GM21717 (cell line): ENCODE results near the gene KIAA1671.

Experiments
- ATAC-seq: cut with Tn5 transposase; IDR thresholded peaks from one replicate; pipeline ENCODE4 v1.9.1; 2021; ENCODE audit warnings: mild to moderate bottlenecking, moderate library complexity; ENCODE audit not compliant: unreplicated experiment

KIAA1671 gene

DNA sequence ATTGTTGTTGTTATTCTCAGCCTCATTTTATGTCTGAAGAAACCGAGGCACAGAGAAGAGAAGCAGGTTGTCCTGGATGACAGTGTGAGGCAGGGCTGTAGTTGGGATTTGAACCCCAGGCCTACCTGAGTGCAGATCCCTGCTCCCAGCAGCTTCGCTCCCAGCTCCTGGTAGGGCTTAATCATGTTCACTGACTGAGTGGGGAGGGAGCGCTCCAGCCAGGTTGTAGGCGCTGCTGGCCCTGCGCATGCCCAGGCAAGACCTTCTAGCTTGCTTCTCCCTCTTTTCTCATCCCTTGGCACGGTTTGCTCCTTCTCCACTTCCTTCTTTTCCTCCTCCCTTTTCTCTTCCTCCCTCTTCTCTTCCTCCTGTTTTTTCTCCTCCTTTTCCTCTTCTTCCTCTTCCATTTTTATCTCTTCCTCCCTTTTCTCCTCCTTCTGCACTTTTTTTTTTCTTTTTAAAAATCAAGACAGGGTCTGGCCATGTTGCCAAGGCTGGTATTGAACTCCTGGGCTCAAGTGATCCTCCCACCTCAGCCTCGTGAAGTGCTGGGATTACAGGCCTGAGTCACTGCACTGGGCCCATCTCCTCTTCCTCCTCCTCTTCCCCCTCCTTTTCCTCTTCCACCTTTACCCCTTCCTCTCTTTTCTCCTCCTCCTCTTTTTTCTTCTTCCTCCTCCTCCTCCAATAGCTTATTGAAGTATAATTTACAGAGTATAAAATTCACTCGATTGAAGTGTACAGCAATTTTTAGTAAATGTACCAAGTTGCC is 109.3 kb downstream of the KIAA1671 start:
- no peak for ATAC-seq

DNA sequence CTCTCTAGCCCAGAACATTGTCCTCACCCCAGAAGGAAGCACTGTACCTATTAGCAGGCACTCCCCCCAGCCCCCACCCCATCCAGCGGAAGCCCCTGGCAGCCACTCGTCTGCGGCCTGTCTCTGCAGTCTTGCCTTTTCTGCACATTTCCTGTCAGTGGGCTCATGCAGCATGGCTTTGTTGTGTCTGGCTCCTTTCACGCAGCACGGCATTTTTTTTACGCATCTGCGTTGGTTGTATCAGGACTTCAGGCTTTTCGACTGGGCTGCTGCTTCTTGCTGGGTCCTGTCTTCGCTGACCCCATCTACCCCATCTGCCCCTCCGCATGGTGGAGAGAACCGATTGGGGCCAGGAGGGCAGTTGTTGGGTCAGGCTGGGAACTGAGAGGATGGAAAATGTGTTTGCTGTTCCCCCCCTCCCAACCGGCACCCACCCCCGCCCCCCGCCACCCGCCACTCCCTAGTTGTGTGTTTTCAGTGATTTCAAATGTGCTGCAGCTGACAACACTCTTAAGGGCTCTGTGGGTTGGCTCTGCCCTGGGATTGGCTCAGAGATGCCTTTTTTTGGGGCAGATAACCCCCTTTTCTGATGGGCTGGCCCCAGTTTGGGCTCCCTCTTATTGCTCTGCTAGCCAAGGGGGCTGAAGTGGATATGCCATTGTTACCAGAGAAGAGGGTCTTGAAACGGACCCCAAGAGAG is 110.0 kb downstream of the KIAA1671 start:
- no peak for ATAC-seq

DNA sequence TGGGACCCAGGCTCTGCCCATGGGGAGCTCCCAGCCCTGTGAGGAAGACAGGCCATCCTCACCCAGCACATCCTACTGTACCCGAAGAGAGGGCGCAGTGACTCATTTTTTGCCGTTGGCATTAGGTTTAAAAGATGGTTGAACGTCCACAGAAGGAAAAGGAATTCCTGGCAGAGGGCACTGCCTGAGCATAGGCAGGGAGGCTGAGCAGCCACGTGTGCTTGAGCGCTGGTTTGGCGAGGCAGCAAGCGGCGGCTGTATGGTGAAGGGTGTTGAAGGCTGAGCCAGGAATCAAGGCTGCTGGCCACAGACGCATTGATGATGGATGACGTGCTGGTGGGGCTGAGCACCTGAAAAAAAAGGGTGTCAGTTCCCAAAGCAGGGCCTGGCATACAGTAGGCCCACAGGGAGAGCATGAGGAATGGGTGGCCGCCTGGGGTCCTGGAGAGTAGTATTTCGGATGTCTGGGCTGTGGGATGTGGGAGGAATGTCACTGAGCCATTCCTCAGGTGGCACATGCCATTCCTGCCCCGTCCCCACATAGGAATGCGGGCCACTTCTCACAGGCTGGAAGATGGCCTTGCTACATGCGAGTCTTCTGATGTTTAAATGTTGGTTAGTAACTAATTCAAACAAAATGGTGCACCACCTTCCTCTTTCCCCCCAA is 112.5 kb downstream of the KIAA1671 start:
- ATAC-seq, result no peak

DNA sequence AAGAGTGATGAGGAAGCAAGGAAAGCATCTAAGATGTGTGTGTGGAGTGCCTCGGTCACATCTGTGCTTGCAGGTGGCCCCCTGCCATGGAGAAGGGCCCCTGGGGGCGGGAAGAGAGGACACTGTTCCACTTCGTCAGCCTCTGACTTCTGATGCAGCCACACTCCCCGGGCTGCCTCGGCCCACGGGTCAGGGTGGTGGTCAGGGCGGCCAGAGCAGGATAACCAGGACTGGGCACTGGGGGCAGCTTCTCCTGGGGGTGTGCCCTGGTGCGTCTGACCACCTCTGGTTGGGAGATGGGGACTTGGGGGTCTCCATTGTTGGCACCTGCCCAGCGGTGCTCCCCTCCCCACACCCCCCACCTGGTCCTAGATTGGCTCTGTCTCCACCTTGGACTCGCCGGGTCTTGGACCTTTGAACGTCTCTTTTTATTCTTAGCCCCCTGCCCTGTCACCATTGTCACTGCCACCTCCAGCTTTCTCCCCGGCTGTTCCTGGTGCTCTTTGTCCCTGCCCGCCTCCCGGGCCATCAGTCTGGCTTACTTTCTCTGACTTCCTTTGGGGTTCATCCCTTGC is 114.4 kb downstream of the KIAA1671 start:
- no peak for ATAC-seq

DNA sequence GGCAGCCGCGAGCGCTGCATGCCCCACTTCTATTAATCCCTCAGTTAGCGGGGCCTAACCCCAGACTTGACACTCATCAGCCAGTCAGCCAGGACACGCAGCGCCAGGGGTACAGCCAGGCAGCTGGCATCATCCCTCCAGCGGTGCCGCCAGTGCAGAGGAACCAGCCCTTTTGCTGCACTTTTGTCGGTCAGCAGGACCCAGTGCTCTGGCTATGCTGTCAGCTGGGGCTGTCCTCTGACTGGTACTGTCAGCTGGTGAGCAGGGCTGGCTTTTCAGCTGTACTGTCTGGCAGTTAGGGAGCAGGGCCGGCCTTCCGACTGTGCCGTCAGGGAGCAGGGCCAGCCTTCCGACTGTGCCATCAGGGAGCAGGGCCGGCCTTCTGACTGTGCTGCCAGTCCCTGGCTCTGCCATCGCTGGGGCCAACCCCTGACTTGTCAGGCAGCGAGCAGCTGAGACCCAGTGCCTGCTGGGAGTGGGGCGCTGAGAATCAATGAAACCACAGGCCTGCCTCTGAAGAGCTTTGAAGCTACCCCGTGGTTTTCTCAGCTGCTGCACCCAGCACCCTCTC is 115.4 kb downstream of the KIAA1671 start:
- no peak for ATAC-seq

DNA sequence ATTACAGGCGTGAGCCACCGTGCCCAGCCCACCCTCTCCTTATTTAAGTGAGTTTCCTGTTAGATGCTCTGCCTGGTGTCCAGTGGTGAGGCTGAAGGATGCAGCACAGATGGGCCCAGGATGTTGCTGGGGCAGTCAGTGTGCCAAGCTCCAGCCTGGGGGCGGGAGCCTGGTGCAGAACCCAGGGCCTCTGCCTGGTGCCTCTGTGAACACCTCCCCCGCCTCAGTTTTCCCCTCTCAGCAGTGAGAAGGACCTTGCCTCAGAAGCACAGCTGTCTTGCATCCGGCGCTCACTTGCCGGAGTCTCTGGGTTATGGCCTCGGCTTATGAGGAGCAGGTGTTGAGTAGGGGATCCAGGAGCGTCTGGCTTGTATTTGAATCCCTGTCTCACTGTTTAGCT is 116.2 kb downstream of the KIAA1671 start:
- ATAC-seq, result no peak

DNA sequence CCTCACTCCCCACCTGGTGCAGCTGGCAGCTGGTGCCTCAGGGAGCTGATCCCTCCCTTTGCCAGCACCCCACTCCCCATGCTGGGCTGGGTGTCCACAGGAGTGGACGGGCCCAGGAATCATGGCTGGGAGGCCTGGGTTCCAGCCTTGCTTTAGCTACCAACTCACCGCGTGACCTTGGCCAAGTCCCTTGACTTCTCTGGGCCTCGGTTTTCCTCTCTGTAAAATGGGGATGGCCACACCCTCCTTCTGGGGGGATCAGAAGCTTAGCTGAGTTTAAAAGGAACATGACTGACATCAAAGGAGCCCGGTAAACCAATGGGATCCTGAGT is 116.9 kb downstream of the KIAA1671 start:
- ATAC-seq, result no peak

DNA sequence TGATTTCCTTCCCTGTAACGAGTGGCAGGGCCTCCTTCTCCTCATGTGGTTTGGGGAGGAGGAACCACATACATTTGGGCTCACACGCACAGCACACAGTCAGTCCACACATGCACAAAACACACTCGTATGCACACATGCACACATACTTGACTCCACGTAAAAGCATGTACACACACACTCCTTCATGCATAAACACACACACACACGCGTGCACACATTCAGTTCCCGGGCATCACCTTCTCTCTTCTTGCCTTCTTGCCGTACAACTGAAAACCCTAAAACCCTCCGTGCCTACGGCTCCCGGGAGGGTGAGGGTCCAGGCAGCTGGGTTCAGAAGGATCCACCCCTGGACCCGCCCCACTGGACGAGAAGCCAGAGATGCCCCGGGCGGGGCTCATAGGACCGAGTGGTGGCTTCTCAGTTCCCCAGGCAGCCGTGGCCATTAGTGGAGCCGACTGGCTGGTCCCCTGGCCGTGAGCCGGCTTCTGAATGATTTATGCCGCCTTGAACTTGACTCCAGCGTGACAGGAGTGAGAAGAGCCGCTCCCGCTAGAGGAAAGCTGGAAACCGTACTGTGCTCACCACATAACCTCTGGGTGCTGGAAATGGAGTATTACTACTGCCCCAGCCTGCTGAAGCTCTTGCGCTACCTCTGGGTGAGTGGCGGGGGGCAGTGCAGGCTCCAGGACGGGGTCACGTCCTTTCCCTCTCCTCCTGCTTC is 117.4 kb downstream of the KIAA1671 start:
- no peak for ATAC-seq

DNA sequence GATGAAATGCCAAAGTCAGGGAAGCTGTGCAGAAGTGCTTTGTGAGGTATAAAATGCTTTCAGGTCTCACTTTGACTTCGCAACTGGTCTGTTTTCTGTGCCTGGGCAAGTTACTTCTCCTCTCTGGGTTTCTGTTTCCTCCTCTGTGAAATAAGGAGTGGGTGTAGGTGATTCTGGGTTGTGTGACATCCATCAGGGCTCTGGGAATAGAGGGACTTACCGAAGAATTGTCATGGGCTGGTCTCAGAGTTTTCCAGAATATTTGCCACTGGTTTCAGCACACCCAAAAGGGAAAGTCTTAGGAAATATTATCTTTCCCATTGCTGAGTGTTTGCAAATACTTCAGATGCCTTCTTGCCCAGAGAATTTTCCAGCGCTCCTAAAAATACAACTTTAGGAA is 118.4 kb downstream of the KIAA1671 start:
- ATAC-seq, result no peak

DNA sequence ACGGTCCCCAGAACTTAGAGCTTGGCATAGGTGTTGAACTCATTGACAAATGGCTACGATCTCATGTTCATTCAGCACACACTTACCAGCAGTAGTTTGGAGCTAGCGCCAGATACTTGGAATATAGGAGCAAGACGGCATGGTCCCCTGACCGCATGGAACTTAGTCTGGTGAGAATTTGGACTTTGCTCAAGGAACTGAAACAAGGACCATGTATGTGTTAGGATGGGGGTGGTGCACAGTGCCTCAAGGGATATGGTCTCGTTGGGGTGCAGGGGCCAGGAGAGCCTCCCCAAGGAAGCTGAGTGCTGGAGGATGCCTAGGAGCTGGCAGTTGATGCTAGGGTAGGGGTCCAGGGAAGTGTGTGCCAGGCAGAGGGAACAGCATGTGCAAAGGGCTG is 119.2 kb downstream of the KIAA1671 start:
- no peak for ATAC-seq

DNA sequence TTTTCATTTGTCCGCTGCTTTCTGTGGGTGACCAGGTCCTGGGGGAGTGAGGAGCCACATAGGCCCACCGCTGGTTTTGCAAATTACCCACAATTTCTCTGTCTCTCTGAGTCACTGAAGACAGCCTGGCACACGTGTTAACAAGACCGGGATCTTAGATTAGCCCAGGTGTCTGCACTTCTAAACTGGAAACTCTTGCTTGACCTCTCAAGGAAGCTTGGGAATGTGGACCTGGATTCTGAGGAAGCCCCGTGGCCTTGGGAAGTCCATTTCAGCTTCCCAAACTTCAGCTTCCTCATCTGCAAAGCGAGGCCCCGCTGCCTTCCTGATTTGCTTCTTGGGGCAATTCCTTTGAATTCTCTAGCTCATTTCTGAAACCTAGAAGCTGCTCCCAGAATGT is 119.9 kb downstream of the KIAA1671 start:
- ATAC-seq, result no peak

DNA sequence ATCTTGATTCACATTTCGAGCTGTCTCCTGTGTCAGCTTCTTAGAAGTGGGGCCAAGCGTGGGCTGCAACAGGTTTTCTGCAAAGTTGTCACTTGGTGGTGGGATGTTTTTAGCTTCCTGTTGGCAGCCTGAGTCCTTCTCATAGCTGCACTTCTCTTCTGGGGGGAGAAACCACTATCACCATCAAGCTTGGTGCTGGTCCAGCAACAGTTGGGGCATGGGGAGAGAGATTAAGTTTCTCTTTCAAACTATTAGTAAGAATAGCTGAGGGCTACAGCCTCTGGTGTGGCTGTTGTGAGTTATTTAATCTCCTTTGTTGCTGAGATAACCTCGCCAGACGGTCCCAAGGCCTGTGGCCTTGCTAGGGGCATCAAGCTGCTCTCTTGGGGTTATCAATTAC is 123.8 kb downstream of the KIAA1671 start:
- ATAC-seq, result no peak

DNA sequence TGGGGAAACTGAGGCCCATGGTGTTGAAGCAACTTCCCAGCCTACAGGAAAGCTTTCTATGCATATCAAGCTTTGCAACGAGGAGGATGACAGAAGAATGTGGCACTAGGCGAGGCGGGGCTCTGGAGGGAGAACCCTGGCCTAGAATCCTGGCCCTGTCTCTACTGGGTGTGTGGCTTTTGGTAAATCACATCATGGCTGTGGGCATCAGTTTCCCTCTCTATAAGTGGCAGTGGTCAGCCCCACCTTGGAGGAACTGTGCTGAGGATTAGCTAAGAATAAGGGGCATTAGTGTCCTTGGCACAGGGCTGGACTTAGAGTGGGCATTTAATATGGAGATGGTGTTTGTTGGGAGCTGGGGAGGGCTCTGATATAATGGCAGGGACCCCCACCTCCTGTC is 124.5 kb downstream of the KIAA1671 start:
- no peak for ATAC-seq

DNA sequence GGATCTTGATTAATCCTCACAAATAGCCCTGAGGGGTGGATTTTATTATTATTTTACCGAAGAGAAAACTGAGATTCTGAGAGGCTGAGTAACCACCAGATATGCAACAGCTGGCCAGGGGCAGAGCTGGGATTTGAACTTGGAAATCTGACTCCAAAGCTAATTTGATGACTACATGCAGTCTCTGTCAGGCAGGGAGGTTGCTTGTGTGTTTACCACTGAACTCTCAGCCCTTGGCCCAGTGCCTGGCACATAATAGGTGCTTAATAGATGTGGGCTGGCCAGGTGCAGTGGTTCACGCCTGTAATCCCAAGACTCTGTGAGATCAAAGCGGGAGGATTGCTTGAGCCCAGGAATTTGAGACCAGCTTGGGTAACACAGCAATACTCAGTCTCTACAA is 125.4 kb downstream of the KIAA1671 start:
- no peak for ATAC-seq

DNA sequence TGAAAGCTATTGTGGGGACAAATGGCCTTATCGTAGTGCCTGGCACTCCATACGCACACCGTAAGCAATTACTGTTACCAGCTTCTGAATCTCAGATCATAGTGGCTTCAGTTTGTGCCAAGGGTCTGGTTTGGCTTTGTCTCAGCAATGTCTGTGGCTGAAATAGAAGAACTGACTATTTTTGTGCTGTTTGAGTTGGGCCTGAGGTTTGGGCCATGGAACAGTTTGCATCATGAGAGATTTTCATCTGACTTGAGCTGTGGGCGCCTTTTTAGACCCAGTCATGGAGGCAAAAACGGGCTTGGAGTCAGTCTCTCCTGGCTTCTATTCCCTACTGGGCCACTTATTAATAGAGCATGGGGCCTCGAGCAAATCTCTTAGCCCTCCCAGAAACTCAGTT is 126.1 kb downstream of the KIAA1671 start:
- ATAC-seq, result no peak

DNA sequence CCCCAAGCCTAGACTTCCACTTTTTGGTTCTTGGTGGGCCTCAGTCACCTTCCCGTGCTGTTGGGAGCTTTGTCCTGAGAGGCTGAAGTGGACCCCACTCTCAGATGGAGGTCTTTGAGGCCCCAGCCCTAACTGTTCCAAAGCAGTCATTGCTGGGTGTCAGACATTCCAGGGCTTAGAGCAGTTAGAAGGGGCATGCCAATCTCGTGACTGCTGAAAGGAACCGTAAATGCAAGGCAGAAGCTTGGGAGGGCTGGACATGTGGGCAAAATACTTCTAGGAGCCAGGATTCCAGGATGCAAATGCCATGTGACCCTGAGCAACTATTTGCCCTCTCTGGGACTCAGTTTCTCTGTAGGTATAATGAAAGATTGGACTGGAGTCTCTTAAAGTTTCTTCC is 128.3 kb downstream of the KIAA1671 start:
- ATAC-seq, result no peak

DNA sequence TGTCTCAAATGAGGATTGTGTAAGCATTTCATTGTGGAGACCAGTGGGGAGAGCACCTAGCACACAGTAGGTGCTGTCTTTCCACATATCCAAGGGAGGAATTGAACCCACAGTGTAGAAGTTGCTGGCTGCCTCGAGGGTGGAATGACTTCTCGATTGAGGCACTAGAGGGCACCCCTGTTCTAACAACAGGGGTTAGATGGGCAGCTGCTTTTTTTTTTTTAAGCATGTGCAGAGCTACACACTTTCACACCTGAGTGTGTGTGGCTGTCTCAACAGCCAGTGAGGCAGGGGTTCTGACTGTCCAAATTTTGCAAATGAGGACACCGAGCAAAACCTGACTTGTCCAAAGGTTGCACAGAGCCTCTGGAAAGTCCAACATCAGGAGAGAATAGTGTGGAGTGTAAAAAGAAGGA is 128.9 kb downstream of the KIAA1671 start:
- ATAC-seq, result no peak

DNA sequence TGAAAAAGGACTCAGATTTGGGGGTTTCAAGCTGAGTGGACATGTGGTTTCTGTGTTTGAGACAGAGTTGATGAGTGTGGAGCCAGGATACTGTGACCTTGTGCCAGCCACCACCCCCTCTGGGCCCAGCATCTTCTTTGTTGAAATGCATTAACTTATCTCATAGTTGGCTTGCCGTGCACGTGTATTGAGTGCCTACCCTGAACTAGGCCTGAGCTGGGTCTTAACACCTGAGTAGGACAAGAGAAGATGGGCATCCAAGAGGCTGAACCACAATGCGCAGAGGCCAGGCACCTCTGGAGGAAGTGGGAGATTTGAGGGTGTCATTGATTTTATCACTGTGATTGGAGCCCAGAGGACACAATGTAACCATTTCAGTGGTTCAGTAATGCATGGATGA is 129.6 kb downstream of the KIAA1671 start:
- no peak for ATAC-seq

DNA sequence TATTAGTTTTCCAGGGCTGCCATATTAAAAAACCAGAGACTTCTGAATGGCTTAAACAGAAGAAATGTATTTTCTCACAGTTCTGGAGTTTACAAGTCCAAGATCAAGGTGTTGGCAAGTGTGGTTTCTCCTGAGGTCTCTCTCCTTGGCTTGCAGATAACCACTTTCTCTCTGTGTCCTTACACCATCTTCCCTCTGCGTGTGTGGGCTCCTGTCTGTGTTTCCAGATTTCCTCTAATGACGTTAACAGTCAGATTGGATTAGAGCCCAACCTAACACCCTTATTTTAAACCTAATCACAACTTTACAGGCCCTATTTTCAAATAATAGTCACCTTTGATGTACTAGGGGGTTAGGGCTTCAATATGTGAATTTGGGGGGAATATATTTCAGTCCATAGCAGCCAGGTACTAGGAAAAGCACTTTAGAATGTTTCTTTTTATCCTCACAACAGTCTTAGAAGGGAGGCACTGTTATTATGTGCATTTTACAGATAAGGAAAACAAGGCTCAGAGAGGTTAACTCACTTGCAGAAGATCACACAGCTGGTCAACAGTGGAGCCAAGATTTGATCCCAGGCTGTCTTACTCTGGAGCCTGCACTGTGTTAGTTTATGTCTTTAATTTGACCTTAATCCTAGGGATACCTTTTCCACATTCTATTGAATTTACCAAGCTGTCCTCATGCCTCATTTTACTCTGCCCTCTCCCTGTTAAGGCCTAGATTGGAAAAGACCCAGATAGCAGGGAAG is 130.7 kb downstream of the KIAA1671 start:
- ATAC-seq, result no peak

DNA sequence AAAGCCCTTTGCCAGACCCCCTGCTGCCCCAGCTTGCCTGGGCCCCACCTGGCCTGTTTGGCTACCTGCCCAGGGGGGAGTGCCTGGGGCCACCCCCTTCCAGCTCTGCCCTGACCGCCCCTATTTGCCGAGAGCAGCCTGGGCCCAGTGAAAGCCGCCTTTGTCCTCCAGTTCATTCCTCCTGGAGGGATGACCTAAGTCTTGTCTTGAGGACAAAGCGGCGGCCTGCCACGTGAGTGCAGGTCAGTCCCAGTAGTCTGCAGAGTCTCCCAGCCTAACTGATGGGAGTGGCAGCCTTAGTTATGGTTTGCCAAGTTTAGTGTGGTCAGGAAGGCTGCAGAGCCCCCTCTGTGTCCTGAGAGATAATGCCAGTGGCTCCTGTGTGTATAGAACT is 131.3 kb downstream of the KIAA1671 start:
- no peak for ATAC-seq
